Prostate gland (tissue), 1 donor: Measurements from ENCODE around the gene POFUT1.

Experiments
- POLR2A ChIP-seq: fragments of 450-650 bp; IDR thresholded peaks from one replicate; pipeline ENCODE4 v1.6.1; 2016; ENCODE audit warnings: antibody characterized with exemption, mild to moderate bottlenecking
- POLR2AphosphoS5 ChIP-seq: sonication (generic); formaldehyde crosslinking; IDR thresholded peaks from one replicate; pipeline ENCODE4 v1.6.1; 2017; ENCODE audit warnings: antibody characterized with exemption

DNA sequence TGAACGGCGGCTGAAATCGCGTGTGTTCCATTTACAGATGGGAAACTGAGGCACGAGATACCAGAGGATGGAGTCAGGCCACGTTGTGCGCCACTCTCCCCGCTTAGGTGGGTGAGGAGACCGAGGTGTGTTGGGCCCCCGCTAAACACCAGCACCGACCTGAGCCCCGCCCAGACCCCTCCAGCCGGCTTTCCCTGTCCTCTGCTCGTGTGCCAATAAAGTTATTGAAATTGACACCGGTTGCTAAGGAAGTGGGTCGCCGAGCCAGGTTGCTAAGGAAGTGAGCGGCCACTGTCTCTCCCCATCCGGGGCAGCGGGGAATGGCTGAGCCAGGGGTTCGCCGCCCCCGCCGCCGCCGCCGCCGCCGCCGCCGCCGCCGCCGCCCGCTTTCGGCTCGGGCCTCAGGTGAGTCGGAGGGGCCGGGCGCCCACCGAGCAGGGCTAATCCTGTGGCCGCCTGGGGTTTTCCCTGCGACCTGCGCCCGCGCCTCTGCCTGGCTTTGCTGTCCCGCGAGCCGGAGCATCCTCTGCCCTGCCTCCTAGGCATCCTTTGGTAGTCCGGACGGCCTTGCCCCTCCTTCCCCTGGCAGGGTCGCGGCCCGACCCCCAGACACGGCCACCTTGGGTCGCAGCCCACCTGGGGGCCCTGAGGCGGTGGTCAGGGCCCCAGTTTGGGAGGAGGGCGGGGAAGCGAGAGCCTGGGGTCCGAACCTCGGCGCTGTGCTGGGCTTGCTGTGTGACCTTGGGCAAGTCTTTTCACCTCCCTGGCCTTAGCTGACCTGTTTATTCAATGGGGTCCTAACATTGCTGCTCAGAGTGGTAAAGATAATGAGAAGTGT lies 69.9 kb downstream of the POFUT1 start, which contains the start of gene KIF3B:
- TF ChIP-seq POLR2A (peak; percentile 38), POLR2AphosphoS5 (peak; percentile 95)
